Spleen (tissue), 11 donors: Measurements from ENCODE around the gene RAD51C. TPM values are rescaled to one million over a fixed set of nuclear protein-coding genes. Genes with fewer than 3 reads are reported as not detected.
"Not testable (repeated sequence)": the region's sequence is repeated elsewhere in the genome, so short reads cannot be mapped to it uniquely, and the experiment has no call there.

Source experiments
- DNase-seq: peaks from one replicate; pipeline ENCODE4 v3.0.0-alpha.2; 2020
- H3K27ac ChIP-seq, 8 donors: fragments of 200-600 bp; sonication (generic) in 7 of 8; 1 replicate in 4 of 8; 2 replicates in 4 of 8; pipeline versions ENCODE4 v1.5.0 to v1.8.0; 2016 to 2021; ENCODE audit warnings: inconsistent platforms in 4 of 8, mild to moderate bottlenecking in 4 of 8, moderate library complexity in 1 of 8
- H3K27me3 ChIP-seq, 7 donors: fragments of 200-600 bp; sonication (generic) in 6 of 7; replicated peaks in 1 of 7; 1 replicate in 4 of 7; 2 replicates in 3 of 7; pipeline versions ENCODE4 v1.5.0 to v1.8.0; 2016 to 2021; ENCODE audit warnings: inconsistent platforms in 3 of 7, mild to moderate bottlenecking in 1 of 7
- H3K36me3 ChIP-seq, 6 donors: fragments of 200-600 bp; sonication (generic) in 5 of 6; 1 replicate in 4 of 6; 2 replicates in 2 of 6; pipeline versions ENCODE4 v1.5.0 to v1.8.0; 2016 to 2021; ENCODE audit warnings: inconsistent platforms in 2 of 6
- H3K4me1 ChIP-seq, 6 donors: fragments of 200-600 bp; sonication (generic) in 5 of 6; 1 replicate in 3 of 6; 2 replicates in 3 of 6; pipeline versions ENCODE4 v1.5.0 to v1.8.0; 2016 to 2021; ENCODE audit warnings: inconsistent platforms in 3 of 6
- H3K4me3 ChIP-seq, 8 donors: fragments of 200-600 bp; sonication (generic) in 7 of 8; 1 replicate in 4 of 8; 2 replicates in 4 of 8; pipeline versions ENCODE4 v1.5.0 to v1.8.0; 2016 to 2021; ENCODE audit warnings: inconsistent platforms in 4 of 8, mild to moderate bottlenecking in 4 of 8, moderate library complexity in 2 of 8
- H3K9me3 ChIP-seq, 8 donors: fragments of 200-600 bp; sonication (generic) in 7 of 8; 1 replicate in 4 of 8; 2 replicates in 4 of 8; pipeline versions ENCODE4 v1.5.0 to v1.8.0; 2016 to 2021; ENCODE audit warnings: inconsistent platforms in 4 of 8
- CTCF ChIP-seq, 11 experiments: fragments of 200-600 bp in 7 of 11; fragments of 450-650 bp in 4 of 11; sonication (generic) in 4 of 11; IDR thresholded peaks in 8 of 11; conservative IDR thresholded peaks in 3 of 11; 1 replicate in 7 of 11; 2 replicates in 4 of 11; pipeline versions ENCODE4 v1.4.0 to v1.8.0; 2016 to 2021; ENCODE audit warnings: antibody characterized with exemption in 11 of 11, inconsistent platforms in 4 of 11, mild to moderate bottlenecking in 1 of 11
- POLR2A ChIP-seq, 3 donors: fragments of 450-650 bp; IDR thresholded peaks; one replicate each; pipeline ENCODE4 v1.5.1; 2017; ENCODE audit warnings: antibody characterized with exemption in 3 of 3, mild to moderate bottlenecking in 1 of 3
- POLR2AphosphoS5 ChIP-seq, 3 donors: sonication (generic); formaldehyde crosslinking; IDR thresholded peaks; one replicate each; pipeline ENCODE4 v1.5.1; 2017; ENCODE audit warnings: antibody characterized with exemption in 3 of 3
- WGBS, 5 donors: extraction: QIAGEN DNeasy Blood & Tissue Kit in 3 of 5; methylation state at CpG; one replicate each; pipeline versions ENCODE4 v1.1.5 to v1.1.7; 2013 to 2018; 5-methylcytosine and 5-hydroxymethylcytosine counted together
- intact Hi-C: fragments of 100-400 bp; cut with DNase I; formaldehyde crosslinking; loops from one replicate; pipeline ENCODE4 v1.15.0; 2023; ENCODE audit warnings: low total_unique reads
- polyA plus RNA-seq, 3 donors: library from polyadenylated mRNA; stranded (reverse); fragments of 200-250 nt; gene quantifications; one replicate each; pipeline ENCODE4 v1.2.1, GENCODE V29; 2013
- total RNA-seq, 7 donors: library from RNA; depleted of rRNA in 3 of 7; stranded (reverse); fragments of >200 nt in 3 of 7; fragmentation: NEBNext Ultra II Directional in 4 of 7; extraction: Animal tissue kit (Norgen Biotek cat#: 25700) in 4 of 7; gene quantifications; one replicate each; pipeline versions ENCODE4 v1.1.0 to v1.2.1, GENCODE V29; 2016 to 2021
- donor health status: healthy with polysubstance abuse.
- donor health status: DM: no; HTN: no; CAD: no; lungs with moderate emphysema.
- donor health status: DM: no; HTN: no; CAD: no.
- donor health status: Bipolar disorder and iron deficiency.
- donor health status: healthy.
- donor health status: DM: no; HTN: no; CAD: no.
- donor health status: DM: yes; HTN: yes; CAD: no.

The RAD51C gene
- total and polyA plus RNA-seq, 10 donors, result 19.6 to 28.5 (median 23.5) TPM

GRCh38 chr17:58668598-58668935 is 23.8 kb upstream of the RAD51C start:
- no peak overlapping the region for H3K4me3 ChIP-seq
- 86 to 96% (median 88%) methylated on average over 2 of the region's 2 CpGs for WGBS, 5 donors
- H3K9me3 ChIP-seq, result no peaks in the 10 kb centered on the region
- H3K27me3 ChIP-seq, result peaks cover 0 to 9% (median 0%) of the 10 kb centered on the region in 7 donors
- intact Hi-C loops, result no loop called here
- H3K27ac ChIP-seq, result no peak overlapping the region
- H3K36me3 ChIP-seq, result no peaks in the 10 kb centered on the region
- DNase-seq, result no peak
- H3K4me1 ChIP-seq, result peaks cover 0 to 10% (median 3%) of the 10 kb centered on the region in 6 donors
- TF ChIP-seq CTCF (IDR thresholded peaks at IDR 0.05 in 8 of 11, conservative IDR thresholded peaks at IDR 0.05 in 3 of 11) (no peak), POLR2AphosphoS5 (IDR thresholded peaks at IDR 0.05) (no peak), POLR2A (IDR thresholded peaks at IDR 0.05) (no peak)

GRCh38 chr17:58669853-58670252 is 22.5 kb upstream of the RAD51C start:
- TF ChIP-seq POLR2A (IDR thresholded peaks at IDR 0.05), result no peak
- TF ChIP-seq POLR2AphosphoS5 (IDR thresholded peaks at IDR 0.05), result no peak
- TF ChIP-seq CTCF (IDR thresholded peaks at IDR 0.05 in 8 of 11, conservative IDR thresholded peaks at IDR 0.05 in 3 of 11), result no peak
- Histone ChIP-seq H3K27ac (no peak overlapping the region), H3K4me3 (no peak overlapping the region), H3K4me1 (peaks cover 0 to 10% (median 3%) of the 10 kb centered on the region in 6 donors), H3K27me3 (peaks cover 0 to 9% (median 0%) of the 10 kb centered on the region in 7 donors), H3K36me3 (no peaks in the 10 kb centered on the region), H3K9me3 (no peaks in the 10 kb centered on the region)
- 65 to 83% (median 78%) methylated on average over 6 of the region's 6 CpGs for WGBS, 5 donors
- DNase-seq, result no peak
- intact Hi-C loops, result no loop called here

- no peak for TF ChIP-seq POLR2A (IDR thresholded peaks at IDR 0.05)
- no peak for TF ChIP-seq POLR2AphosphoS5 (IDR thresholded peaks at IDR 0.05)
- TF ChIP-seq CTCF (IDR thresholded peaks at IDR 0.05 in 8 of 11, conservative IDR thresholded peaks at IDR 0.05 in 3 of 11), result no peak
- peaks cover 0 to 9% (median 0%) of the 10 kb centered on the region in 7 donors for H3K27me3 ChIP-seq
- WGBS, 5 donors, result 81 to 94% (median 85%) methylated on average over 2 to 3 of the region's 3 CpGs
- no peak overlapping the region for H3K4me3 ChIP-seq
- no peak overlapping the region for H3K27ac ChIP-seq
- intact Hi-C loops, result no loop called here
- DNase-seq, result no peak
- H3K36me3 ChIP-seq, result no peaks in the 10 kb centered on the region
- no peaks in the 10 kb centered on the region for H3K9me3 ChIP-seq
- H3K4me1 ChIP-seq, result peaks cover 0 to 4% (median 0%) of the 10 kb centered on the region in 6 donors
These were observed 20.4 kb upstream of the RAD51C start for GRCh38 chr17:58671969-58672368.

- Histone ChIP-seq H3K9me3 (no peaks in the 10 kb centered on the region), H3K4me3 (no peak overlapping the region), H3K27ac (no peak overlapping the region), H3K27me3 (peaks cover 0 to 4% (median 0%) of the 10 kb centered on the region in 7 donors), H3K36me3 (no peaks in the 10 kb centered on the region), H3K4me1 (no peaks in the 10 kb centered on the region)
- TF ChIP-seq POLR2A (IDR thresholded peaks at IDR 0.05), result no peak
- no peak for TF ChIP-seq CTCF (IDR thresholded peaks at IDR 0.05 in 8 of 11, conservative IDR thresholded peaks at IDR 0.05 in 3 of 11)
- TF ChIP-seq POLR2AphosphoS5 (IDR thresholded peaks at IDR 0.05), result no peak
- DNase-seq, result no peak
- 67 to 77% (median 76%) methylated on average over 4 of the region's 4 CpGs for WGBS, 5 donors
- intact Hi-C loops, result no loop called here
These were observed 15.1 kb upstream of the RAD51C start for GRCh38 chr17:58677194-58677880.

GRCh38 chr17:58678287-58678686 is 14.1 kb upstream of the RAD51C start:
- intact Hi-C loops, H3K36me3 ChIP-seq: not testable (repeated sequence)

More at GRCh38 chr17:58678287-58678686, 14.1 kb upstream of the RAD51C start:
- not testable (repeated sequence) for H3K4me1 ChIP-seq, H3K27me3 ChIP-seq, H3K9me3 ChIP-seq, DNase-seq, H3K27ac ChIP-seq, H3K4me3 ChIP-seq
- WGBS, 5 donors, result 85 to 94% (median 91%) methylated on average over 5 of the region's 5 CpGs
